Spleen (tissue), 11 donors: ENCODE data around the gene FBXO15. TPM values are rescaled to one million over a fixed set of nuclear protein-coding genes. Genes with fewer than 3 reads are reported as not detected.

Experiments
- DNase-seq: peaks from one replicate; pipeline ENCODE4 v3.0.0-alpha.2; 2020
- H3K27ac ChIP-seq, 8 donors: fragments of 200-600 bp; sonication (generic) in 7 of 8; 1 replicate in 4 of 8; 2 replicates in 4 of 8; pipeline versions ENCODE4 v1.5.0 to v1.8.0; 2016 to 2021; ENCODE audit warnings: inconsistent platforms in 4 of 8, mild to moderate bottlenecking in 4 of 8, moderate library complexity in 1 of 8
- H3K27me3 ChIP-seq, 7 donors: fragments of 200-600 bp; sonication (generic) in 6 of 7; replicated peaks in 1 of 7; 1 replicate in 4 of 7; 2 replicates in 3 of 7; pipeline versions ENCODE4 v1.5.0 to v1.8.0; 2016 to 2021; ENCODE audit warnings: inconsistent platforms in 3 of 7, mild to moderate bottlenecking in 1 of 7
- H3K36me3 ChIP-seq, 6 donors: fragments of 200-600 bp; sonication (generic) in 5 of 6; 1 replicate in 4 of 6; 2 replicates in 2 of 6; pipeline versions ENCODE4 v1.5.0 to v1.8.0; 2016 to 2021; ENCODE audit warnings: inconsistent platforms in 2 of 6
- H3K4me1 ChIP-seq, 6 donors: fragments of 200-600 bp; sonication (generic) in 5 of 6; 1 replicate in 3 of 6; 2 replicates in 3 of 6; pipeline versions ENCODE4 v1.5.0 to v1.8.0; 2016 to 2021; ENCODE audit warnings: inconsistent platforms in 3 of 6
- H3K4me3 ChIP-seq, 8 donors: fragments of 200-600 bp; sonication (generic) in 7 of 8; 1 replicate in 4 of 8; 2 replicates in 4 of 8; pipeline versions ENCODE4 v1.5.0 to v1.8.0; 2016 to 2021; ENCODE audit warnings: inconsistent platforms in 4 of 8, mild to moderate bottlenecking in 4 of 8, moderate library complexity in 2 of 8
- H3K9me3 ChIP-seq, 8 donors: fragments of 200-600 bp; sonication (generic) in 7 of 8; 1 replicate in 4 of 8; 2 replicates in 4 of 8; pipeline versions ENCODE4 v1.5.0 to v1.8.0; 2016 to 2021; ENCODE audit warnings: inconsistent platforms in 4 of 8
- CTCF ChIP-seq, 11 experiments: fragments of 200-600 bp in 7 of 11; fragments of 450-650 bp in 4 of 11; sonication (generic) in 4 of 11; IDR thresholded peaks in 8 of 11; conservative IDR thresholded peaks in 3 of 11; 1 replicate in 7 of 11; 2 replicates in 4 of 11; pipeline versions ENCODE4 v1.4.0 to v1.8.0; 2016 to 2021; ENCODE audit warnings: antibody characterized with exemption in 11 of 11, inconsistent platforms in 4 of 11, mild to moderate bottlenecking in 1 of 11
- POLR2A ChIP-seq, 3 donors: fragments of 450-650 bp; IDR thresholded peaks; one replicate each; pipeline ENCODE4 v1.5.1; 2017; ENCODE audit warnings: antibody characterized with exemption in 3 of 3, mild to moderate bottlenecking in 1 of 3
- POLR2AphosphoS5 ChIP-seq, 3 donors: sonication (generic); formaldehyde crosslinking; IDR thresholded peaks; one replicate each; pipeline ENCODE4 v1.5.1; 2017; ENCODE audit warnings: antibody characterized with exemption in 3 of 3
- WGBS, 5 donors: extraction: QIAGEN DNeasy Blood & Tissue Kit in 3 of 5; methylation state at CpG; one replicate each; pipeline versions ENCODE4 v1.1.5 to v1.1.7; 2013 to 2018; 5-methylcytosine and 5-hydroxymethylcytosine counted together
- intact Hi-C: fragments of 100-400 bp; cut with DNase I; formaldehyde crosslinking; loops from one replicate; pipeline ENCODE4 v1.15.0; 2023; ENCODE audit warnings: low total_unique reads
- polyA plus RNA-seq, 3 donors: library from polyadenylated mRNA; stranded (reverse); fragments of 200-250 nt; gene quantifications; one replicate each; pipeline ENCODE4 v1.2.1, GENCODE V29; 2013
- total RNA-seq, 7 donors: library from RNA; depleted of rRNA in 3 of 7; stranded (reverse); fragments of >200 nt in 3 of 7; fragmentation: NEBNext Ultra II Directional in 4 of 7; extraction: Animal tissue kit (Norgen Biotek cat#: 25700) in 4 of 7; gene quantifications; one replicate each; pipeline versions ENCODE4 v1.1.0 to v1.2.1, GENCODE V29; 2016 to 2021
- donor health status: healthy with polysubstance abuse.
- donor health status: DM: no; HTN: no; CAD: no; lungs with moderate emphysema.
- donor health status: DM: no; HTN: no; CAD: no.
- donor health status: Bipolar disorder and iron deficiency.
- donor health status: healthy.
- donor health status: DM: no; HTN: no; CAD: no.
- donor health status: DM: yes; HTN: yes; CAD: no.

The FBXO15 gene
- total and polyA plus RNA-seq, 10 donors: 0.28 to 3.5 (median 1.1) TPM

- Histone ChIP-seq H3K9me3 (peaks cover 0 to 39% (median 24%) of the 10 kb centered on the region in 8 donors), H3K27me3 (no peaks in the 10 kb centered on the region), H3K27ac (no peak overlapping the region), H3K4me3 (no peak overlapping the region), H3K36me3 (no peaks in the 10 kb centered on the region), H3K4me1 (peaks cover 0 to 5% (median 0%) of the 10 kb centered on the region in 6 donors)
- 81 to 96% (median 87%) methylated on average over 4 of the region's 4 CpGs for WGBS, 5 donors
- intact Hi-C loops: no loop called here
- no peak for TF ChIP-seq POLR2A (IDR thresholded peaks at IDR 0.05)
- TF ChIP-seq POLR2AphosphoS5 (IDR thresholded peaks at IDR 0.05): no peak
- TF ChIP-seq CTCF (IDR thresholded peaks at IDR 0.05 in 8 of 11, conservative IDR thresholded peaks at IDR 0.05 in 3 of 11): no peak
- no peak for DNase-seq
Measured at GRCh38 chr18:74110976-74111375, 36.7 kb downstream of the FBXO15 start.

GRCh38 chr18:74110149-74110548 is 37.5 kb downstream of the FBXO15 start:
- intact Hi-C loops: no loop called here
- Histone ChIP-seq H3K27me3 (no peaks in the 10 kb centered on the region), H3K4me3 (no peak overlapping the region), H3K4me1 (peaks cover 0 to 5% (median 0%) of the 10 kb centered on the region in 6 donors), H3K36me3 (no peaks in the 10 kb centered on the region), H3K27ac (no peak overlapping the region), H3K9me3 (peaks cover 0 to 39% (median 24%) of the 10 kb centered on the region in 8 donors)
- WGBS, 5 donors: 93 to 98% (median 95%) methylated on average over 1 of the region's 1 CpG
- no peak for DNase-seq
- TF ChIP-seq POLR2AphosphoS5 (IDR thresholded peaks at IDR 0.05): no peak
- no peak for TF ChIP-seq POLR2A (IDR thresholded peaks at IDR 0.05)
- no peak for TF ChIP-seq CTCF (IDR thresholded peaks at IDR 0.05 in 8 of 11, conservative IDR thresholded peaks at IDR 0.05 in 3 of 11)

GRCh38 chr18:74108460-74108859 is 39.2 kb downstream of the FBXO15 start:
- H3K36me3 ChIP-seq: no peaks in the 10 kb centered on the region
- 70 to 91% (median 84%) methylated on average over 2 of the region's 2 CpGs for WGBS, 5 donors
- no peaks in the 10 kb centered on the region for H3K4me1 ChIP-seq
- no peak for DNase-seq
- H3K9me3 ChIP-seq: peaks cover 0 to 52% (median 34%) of the 10 kb centered on the region in 8 donors
- no peak for TF ChIP-seq POLR2AphosphoS5 (IDR thresholded peaks at IDR 0.05)
- no peak for TF ChIP-seq CTCF (IDR thresholded peaks at IDR 0.05 in 8 of 11, conservative IDR thresholded peaks at IDR 0.05 in 3 of 11)
- TF ChIP-seq POLR2A (IDR thresholded peaks at IDR 0.05): no peak
- no peaks in the 10 kb centered on the region for H3K27me3 ChIP-seq
- no peak overlapping the region for H3K4me3 ChIP-seq
- intact Hi-C loops: no loop called here
- no peak overlapping the region for H3K27ac ChIP-seq

- DNase-seq: no peak
- Histone ChIP-seq H3K27me3 (no peaks in the 10 kb centered on the region), H3K9me3 (peaks cover 4 to 23% (median 16%) of the 10 kb centered on the region in 8 donors), H3K4me3 (no peak overlapping the region), H3K4me1 (no peaks in the 10 kb centered on the region), H3K36me3 (no peaks in the 10 kb centered on the region), H3K27ac (no peak overlapping the region)
- intact Hi-C loops: no loop called here
- no peak for TF ChIP-seq POLR2A (IDR thresholded peaks at IDR 0.05)
- TF ChIP-seq CTCF (IDR thresholded peaks at IDR 0.05 in 8 of 11, conservative IDR thresholded peaks at IDR 0.05 in 3 of 11): no peak
- TF ChIP-seq POLR2AphosphoS5 (IDR thresholded peaks at IDR 0.05): no peak
- WGBS, 5 donors: 62 to 87% (median 70%) methylated on average over 1 of the region's 1 CpG
Measured at GRCh38 chr18:74097803-74098202, 49.8 kb downstream of the FBXO15 start.
